ENCODE measurements around the gene SERF2. TPM values are rescaled to one million over a fixed set of nuclear protein-coding genes. Genes with fewer than 3 reads are reported as not detected.
A peak's percentile ranks its signal among the peaks of the same experiment; 100 is the strongest.

The SERF2 gene
- total and polyA plus RNA-seq, 2 of the 8 experiments (the other 6 are each of a cell fraction or from before 2014, with no cell fraction given): 655 to 999 TPM

DNA sequence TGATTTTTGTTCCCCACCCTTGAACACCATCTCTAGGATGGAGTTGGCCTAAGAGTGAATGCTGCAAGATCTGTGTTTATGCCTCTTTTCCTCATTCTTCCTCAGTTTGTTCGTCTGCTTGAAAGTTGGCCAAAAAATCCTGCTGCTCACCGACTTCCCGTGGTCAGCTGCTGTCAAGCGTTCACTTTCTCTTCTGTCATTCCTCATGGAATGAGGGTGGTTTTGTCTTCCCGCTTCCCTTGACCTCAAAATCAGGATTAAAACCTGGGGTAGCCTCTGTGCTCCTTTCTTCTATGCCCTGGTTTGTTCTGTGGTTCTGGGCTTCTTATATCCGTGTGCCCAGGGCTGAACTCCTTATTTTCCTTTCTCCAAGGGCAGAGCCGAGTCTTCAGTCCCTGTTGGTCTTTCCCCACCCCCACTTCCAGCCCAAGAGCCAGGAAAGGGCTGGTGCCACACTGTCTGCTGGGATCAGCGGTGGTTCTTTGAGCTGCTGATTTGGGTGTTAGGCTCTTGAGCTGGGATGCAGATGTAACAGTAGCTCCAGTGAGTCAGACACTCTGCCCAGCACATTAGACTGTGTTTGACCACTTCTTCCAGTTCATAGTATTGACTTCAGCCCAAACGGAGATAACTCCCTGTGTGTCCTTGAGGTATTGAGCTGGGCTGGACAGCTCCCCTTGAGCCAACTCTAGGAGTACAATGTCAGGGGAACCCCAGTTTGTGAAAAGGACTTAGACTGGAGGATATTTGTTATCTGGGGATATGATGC lies 2.3 kb downstream of the SERF2 start (continued):
- TF ChIP-seq POLR2A (IDR thresholded peaks at IDR 0.05; ENCODE audit: control extremely low read depth in 1 of 2, low read depth in 2 of 2, low read length in 2 of 2) (peak in 1 of 2 experiments; percentile 24; a peak in 2 of 3 replicates), MAX (IDR thresholded peaks at IDR 0.05) (no peak), RAD21 (IDR thresholded peaks at IDR 0.05 in 1 of 2, conservative IDR thresholded peaks at IDR 0.05 in 1 of 2; ENCODE audit: low read depth in 2 of 2, low read length in 2 of 2) (no peak)
